HAP-1 (cell line): ENCODE measurements around the gene SLC6A17.

Experiments
- DNase-seq, 2 experiments: peaks; one replicate each; pipeline ENCODE4 v3.0.0-alpha.2; 2016 to 2020; ENCODE audit warnings: low spot score in 2 of 2
- H3K27me3 ChIP-seq: fragments of 250-450 bp; sonication (Bioruptor Pico); 2 replicates; pipeline ENCODE4 v1.5.1; 2020; ENCODE audit warnings: low read depth, mild to moderate bottlenecking, moderate library complexity
- H3K36me3 ChIP-seq: fragments of 250-450 bp; sonication (Bioruptor Pico); replicated peaks from 2 replicates; pipeline ENCODE4 v1.5.1; 2020; ENCODE audit warnings: mild to moderate bottlenecking
- H3K4me1 ChIP-seq: fragments of 250-450 bp; sonication (Bioruptor Pico); 2 replicates; pipeline ENCODE4 v1.5.1; 2020; ENCODE audit warnings: mild to moderate bottlenecking
- H3K4me3 ChIP-seq: fragments of 250-450 bp; sonication (Bioruptor Pico); 2 replicates; pipeline ENCODE4 v1.5.1; 2020; ENCODE audit warnings: mild to moderate bottlenecking, moderate library complexity
- H3K9me3 ChIP-seq: fragments of 250-450 bp; sonication (Bioruptor Pico); 2 replicates; pipeline ENCODE4 v1.5.1; 2020; ENCODE audit warnings: mild to moderate bottlenecking, moderate library complexity
- in situ Hi-C: fragments of 300-500 bp; cut with MboI; formaldehyde crosslinking; loops from 3 replicates; pipeline ENCODE4 v1.14.3; 2020; ENCODE audit warnings: low sequenced_read_pairs, inconsistent platforms, mixed read lengths

Gene SLC6A17

DNA sequence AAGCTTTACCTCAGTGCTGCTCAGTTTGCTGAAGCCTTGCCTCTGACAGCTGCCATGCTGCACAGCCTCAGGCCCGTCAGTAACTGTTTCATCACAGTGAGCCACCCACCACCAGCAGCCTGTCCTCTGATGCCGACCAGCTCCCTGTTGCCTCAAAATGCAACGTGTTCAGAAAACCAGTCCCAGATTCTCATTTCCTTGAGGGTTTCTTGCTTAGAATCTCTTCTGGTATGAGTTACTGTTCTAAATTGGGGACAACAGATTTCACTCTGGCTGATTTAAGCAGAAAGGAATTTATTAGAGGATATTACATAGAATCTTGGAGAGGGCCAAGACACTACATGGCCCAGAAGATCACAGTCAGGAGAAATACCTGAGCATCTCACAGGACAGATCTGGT, 27.1 kb upstream of the SLC6A17 start:
- H3K27me3 ChIP-seq, result no peaks in the 10 kb centered on the region
- no peaks in the 10 kb centered on the region for H3K4me1 ChIP-seq
- DNase-seq, result no peak
- no peak overlapping the region for H3K4me3 ChIP-seq
- H3K36me3 ChIP-seq, result no peaks in the 10 kb centered on the region
- in situ Hi-C loops, result no loop called here
- no peaks in the 10 kb centered on the region for H3K9me3 ChIP-seq

DNA sequence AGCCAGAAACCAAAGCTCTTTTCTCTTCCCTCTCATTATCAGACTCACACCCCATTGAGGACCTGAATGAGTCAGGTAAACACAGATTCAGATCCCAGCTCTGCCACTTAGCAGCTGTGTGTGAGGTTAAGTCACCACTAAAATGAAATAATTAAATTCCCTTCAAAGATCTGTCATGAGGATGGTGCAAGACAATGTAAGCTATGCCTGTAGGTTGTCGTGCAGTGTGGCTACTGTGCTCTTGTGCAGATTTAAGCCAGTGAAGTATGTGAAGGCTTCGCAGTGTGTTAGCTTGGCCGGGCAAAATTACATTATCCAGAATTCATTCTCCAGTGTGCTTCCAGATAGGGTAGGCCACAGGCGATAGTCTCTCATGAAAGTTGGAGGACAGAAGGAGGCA, 24.5 kb upstream of the SLC6A17 start:
- H3K9me3 ChIP-seq, result no peaks in the 10 kb centered on the region
- H3K4me1 ChIP-seq, result no peaks in the 10 kb centered on the region
- no peaks in the 10 kb centered on the region for H3K36me3 ChIP-seq
- no peak for DNase-seq
- H3K4me3 ChIP-seq, result no peak overlapping the region
- peaks cover 3% of the 10 kb centered on the region; the same call in 1 of the 2 replicates for H3K27me3 ChIP-seq
- in situ Hi-C loops, result no loop called here

DNA sequence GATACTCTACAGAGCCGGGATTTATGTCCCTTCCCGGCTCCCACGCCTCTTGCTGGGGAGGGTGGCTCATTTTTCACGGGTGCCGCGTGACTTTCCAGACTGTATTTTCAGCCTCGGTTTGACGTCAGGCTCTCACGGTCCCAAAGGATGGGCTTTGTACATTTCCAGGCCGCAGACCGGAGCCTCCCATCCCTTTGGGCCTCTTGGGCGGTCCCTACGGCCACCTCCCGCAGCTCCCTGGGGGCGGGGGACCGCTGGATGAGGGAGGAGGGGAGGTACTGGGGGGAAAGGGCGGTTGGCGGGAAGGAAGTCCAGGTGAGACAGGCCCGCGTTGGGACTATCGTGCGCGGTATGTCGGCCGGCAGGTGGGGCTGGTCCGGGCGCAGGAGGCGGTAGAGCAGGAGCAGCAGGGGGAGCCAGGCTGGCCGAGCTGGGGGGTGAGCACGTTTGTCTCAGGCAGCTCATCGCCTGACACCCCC, 20.1 kb upstream of the SLC6A17 start:
- Histone ChIP-seq H3K27me3 (peaks cover 3% of the 10 kb centered on the region; the same call in 1 of the 2 replicates), H3K36me3 (no peaks in the 10 kb centered on the region), H3K9me3 (no peaks in the 10 kb centered on the region), H3K4me1 (no peaks in the 10 kb centered on the region), H3K4me3 (no peak overlapping the region)
- no peak for DNase-seq
- in situ Hi-C loops, result no loop called here

DNA sequence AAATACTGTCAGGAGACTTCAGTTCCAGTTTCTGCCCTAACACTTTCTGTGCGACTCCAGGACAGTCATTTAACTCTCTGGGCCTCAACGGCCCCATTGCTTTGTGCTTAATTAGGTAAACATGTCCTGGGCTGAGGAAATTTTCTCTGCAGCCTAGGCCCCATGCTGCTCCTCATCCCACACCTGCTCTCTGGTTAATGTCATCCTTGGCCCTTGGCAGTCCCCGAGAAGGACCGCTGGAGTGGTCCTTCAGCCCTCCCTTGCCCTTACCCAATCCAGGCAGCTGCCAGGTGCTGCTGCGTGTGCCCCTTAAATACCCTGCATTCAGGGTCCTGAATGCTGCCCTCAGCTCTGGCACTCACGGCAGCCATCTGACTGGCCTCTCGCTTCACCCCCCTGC, 19.3 kb upstream of the SLC6A17 start:
- DNase-seq, result no peak
- H3K27me3 ChIP-seq, result peaks cover 3% of the 10 kb centered on the region; the same call in 1 of the 2 replicates
- no peaks in the 10 kb centered on the region for H3K4me1 ChIP-seq
- no peaks in the 10 kb centered on the region for H3K9me3 ChIP-seq
- no peaks in the 10 kb centered on the region for H3K36me3 ChIP-seq
- no peak overlapping the region for H3K4me3 ChIP-seq
- in situ Hi-C loops, result no loop called here

DNA sequence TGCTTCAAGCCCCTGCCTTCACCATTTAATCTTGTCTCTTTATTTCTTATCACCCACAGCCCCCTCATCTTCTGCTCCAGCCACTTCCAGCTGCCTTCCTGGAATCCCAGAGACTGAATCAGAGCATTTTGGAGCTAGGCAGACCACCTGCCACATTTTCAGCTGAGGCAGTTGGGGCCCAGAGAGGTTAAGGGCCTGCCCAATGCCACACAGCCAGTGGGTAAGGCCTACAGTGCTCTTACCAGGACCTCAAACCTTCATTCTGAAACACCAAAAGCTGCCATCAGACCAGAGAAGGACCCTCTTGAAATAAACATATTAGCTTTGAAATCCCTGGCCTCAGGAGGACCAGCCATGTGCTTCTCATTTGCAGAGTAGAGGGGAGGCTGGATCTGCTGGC, 17.6 kb upstream of the SLC6A17 start:
- in situ Hi-C loops, result no loop called here
- peaks cover 9% of the 10 kb centered on the region for H3K27me3 ChIP-seq
- H3K4me3 ChIP-seq, result no peak overlapping the region
- H3K4me1 ChIP-seq, result no peaks in the 10 kb centered on the region
- no peak for DNase-seq
- no peaks in the 10 kb centered on the region for H3K9me3 ChIP-seq
- no peaks in the 10 kb centered on the region for H3K36me3 ChIP-seq

DNA sequence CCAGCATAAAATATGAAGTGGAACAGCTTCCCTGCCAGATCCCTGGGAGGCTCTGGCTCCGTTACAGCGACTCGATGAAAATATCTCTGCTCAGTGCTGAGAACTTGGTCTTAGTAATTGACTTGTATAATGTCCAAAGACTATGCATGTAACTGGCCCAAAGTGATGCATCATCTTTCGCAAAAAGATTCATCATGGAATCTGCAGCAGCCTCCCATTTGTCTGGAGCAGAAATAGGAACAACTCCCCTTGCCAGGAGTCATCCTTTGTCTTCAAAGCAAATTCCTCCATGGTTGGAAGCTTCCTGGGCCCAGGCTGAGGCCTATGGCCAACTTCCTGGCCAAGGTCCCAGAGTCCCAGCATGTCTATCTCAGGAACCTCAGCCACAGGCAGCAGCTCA, 16.9 kb upstream of the SLC6A17 start:
- H3K4me1 ChIP-seq, result no peaks in the 10 kb centered on the region
- in situ Hi-C loops, result no loop called here
- H3K9me3 ChIP-seq, result no peaks in the 10 kb centered on the region
- H3K36me3 ChIP-seq, result no peaks in the 10 kb centered on the region
- H3K27me3 ChIP-seq, result peaks cover 17% of the 10 kb centered on the region
- no peak overlapping the region for H3K4me3 ChIP-seq
- DNase-seq, result no peak

DNA sequence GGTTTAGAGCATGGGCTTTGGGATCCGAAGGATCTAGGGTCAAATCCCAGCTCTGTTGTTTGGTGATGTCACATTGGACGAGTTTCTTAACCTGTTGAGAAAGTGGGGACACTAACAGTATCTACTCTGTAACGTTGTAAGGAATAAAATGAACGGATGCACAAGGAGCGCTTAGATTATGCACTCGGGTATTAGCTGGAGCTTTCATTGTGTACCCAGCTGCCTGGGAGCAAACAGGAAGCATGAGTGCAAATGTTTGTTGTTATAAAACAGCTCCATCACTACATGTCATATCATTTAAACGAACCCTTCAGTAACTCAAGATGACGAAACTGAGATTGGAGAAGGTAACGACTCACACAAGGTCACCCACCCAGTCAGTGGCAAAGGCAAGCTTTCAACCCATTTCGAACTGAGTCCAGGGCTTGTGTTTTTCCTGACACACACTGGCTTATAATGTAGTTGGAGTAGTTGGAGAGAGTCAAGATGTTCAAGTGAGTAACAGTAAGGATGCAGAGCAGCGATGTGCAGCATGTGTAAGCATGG, 16.2 kb upstream of the SLC6A17 start:
- Histone ChIP-seq H3K27me3 (peaks cover 24% of the 10 kb centered on the region), H3K4me3 (no peak overlapping the region), H3K36me3 (no peaks in the 10 kb centered on the region), H3K9me3 (no peaks in the 10 kb centered on the region), H3K4me1 (no peaks in the 10 kb centered on the region)
- DNase-seq, result no peak
- in situ Hi-C loops, result no loop called here

DNA sequence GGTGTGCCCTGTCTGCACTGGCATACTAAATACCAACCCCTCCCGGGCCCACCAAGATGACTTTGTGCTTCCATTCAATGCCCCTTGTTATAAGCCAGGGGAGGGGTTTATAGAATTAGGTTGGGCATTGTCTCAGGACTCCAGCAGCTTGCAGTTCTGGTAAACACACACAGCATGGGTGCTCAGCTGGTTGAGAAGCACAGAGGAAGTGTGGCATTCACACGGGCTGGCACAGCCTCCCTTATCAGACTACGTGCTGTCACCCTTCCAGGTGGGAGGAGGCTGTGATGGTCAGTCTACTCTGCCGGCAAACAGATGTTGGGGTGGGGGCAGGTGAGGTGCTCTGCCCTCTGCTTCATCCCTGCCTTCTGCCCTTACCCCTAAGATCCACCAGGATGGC, 15.0 kb upstream of the SLC6A17 start:
- DNase-seq, result no peak
- Histone ChIP-seq H3K4me3 (no peak overlapping the region), H3K4me1 (no peaks in the 10 kb centered on the region), H3K9me3 (no peaks in the 10 kb centered on the region), H3K27me3 (peaks cover 32% of the 10 kb centered on the region), H3K36me3 (no peaks in the 10 kb centered on the region)
- in situ Hi-C loops, result no loop called here

DNA sequence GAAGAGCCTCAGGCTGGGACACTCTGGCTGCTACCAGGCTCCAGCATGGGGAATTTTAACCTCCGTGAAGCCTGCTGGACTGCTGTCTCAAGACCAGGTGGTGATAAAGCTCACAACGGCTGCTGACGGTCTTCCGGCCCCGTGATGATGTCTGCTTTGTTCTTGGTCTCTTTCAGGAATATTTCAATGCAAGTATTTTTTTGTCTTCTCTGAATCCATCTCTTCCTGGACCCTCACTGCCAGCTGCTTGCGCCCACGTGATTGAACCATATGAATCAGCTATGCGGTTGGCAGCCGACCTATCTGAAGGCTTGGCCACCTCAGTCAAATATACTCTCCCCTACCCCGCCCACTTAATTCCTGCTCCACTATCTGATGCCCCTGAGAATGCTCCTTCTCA, 14.6 kb upstream of the SLC6A17 start:
- DNase-seq, result no peak

DNA sequence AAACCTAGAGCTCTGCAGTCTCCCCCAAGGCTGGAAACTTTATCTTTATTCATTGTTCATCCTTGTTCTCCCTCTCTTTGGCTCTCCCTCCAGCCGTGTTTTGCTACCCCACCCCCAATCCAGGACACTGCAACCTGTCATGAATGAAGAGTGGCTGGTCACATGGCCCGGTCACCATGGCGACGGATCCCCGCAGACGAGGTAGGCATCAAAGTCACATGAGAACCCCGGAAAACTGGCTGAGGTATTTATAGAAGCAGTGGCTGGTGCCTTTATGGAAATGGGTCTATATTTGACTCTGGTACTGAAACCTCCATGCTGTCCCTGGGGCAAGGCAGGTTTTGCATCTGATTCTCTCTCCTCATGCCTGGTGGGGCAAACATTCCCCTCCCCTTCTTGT, 13.4 kb upstream of the SLC6A17 start:
- no peak overlapping the region for H3K4me3 ChIP-seq
- H3K9me3 ChIP-seq, result no peaks in the 10 kb centered on the region
- peaks cover 38% of the 10 kb centered on the region for H3K27me3 ChIP-seq
- H3K36me3 ChIP-seq, result no peaks in the 10 kb centered on the region
- no peaks in the 10 kb centered on the region for H3K4me1 ChIP-seq
- in situ Hi-C loops, result no loop called here
- peak in 1 of 2 experiments; percentile 54 for DNase-seq

More for the DNA sequence above, 14.6 kb upstream of the SLC6A17 start:
- H3K9me3 ChIP-seq, result no peaks in the 10 kb centered on the region
- in situ Hi-C loops, result no loop called here
- no peaks in the 10 kb centered on the region for H3K36me3 ChIP-seq
- H3K4me1 ChIP-seq, result no peaks in the 10 kb centered on the region
- peaks cover 36% of the 10 kb centered on the region for H3K27me3 ChIP-seq
- H3K4me3 ChIP-seq, result no peak overlapping the region

DNA sequence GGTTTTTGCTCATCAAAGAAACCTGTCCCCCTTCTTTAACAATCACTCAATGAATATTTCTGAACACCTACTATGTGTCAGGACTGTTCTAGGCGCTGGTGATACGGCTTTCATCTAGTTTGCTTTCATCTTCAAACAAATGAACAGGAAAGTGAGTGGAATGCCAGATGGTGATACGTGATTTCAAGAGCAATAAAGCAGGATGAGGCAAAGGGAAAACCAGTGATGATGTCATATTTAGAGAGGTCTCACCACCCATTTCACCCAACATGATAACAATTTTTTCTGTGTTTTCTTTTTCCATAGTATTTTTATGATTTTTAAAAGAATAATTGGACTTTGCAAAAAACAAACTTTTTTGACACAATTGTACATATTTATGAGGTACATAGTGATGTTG, 11.3 kb upstream of the SLC6A17 start:
- Histone ChIP-seq H3K36me3 (no peaks in the 10 kb centered on the region), H3K4me1 (no peaks in the 10 kb centered on the region), H3K9me3 (no peaks in the 10 kb centered on the region), H3K4me3 (no peak overlapping the region), H3K27me3 (peaks cover 43% of the 10 kb centered on the region)
- in situ Hi-C loops, result no loop called here
- DNase-seq, result no peak

DNA sequence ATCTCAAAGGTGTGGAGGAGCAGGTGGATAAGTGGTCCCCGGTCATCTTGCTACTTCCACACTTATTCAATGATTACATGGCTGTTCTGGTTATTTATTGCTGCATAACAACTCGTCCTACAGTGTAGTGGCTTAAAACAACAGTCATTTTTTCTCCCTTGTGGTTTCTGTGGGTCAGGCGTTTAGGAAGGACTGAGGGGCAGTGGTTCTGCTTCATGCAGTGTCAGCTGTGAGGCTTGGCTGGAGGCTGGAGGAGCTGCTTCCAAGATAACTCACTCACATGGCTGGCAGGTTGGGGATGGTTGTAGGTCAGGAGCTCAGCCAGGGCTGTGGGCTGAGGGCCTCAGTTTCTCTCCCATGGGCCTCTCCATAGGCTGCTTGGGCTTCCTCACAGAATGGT, 5.9 kb upstream of the SLC6A17 start:
- in situ Hi-C loops, result no loop called here
- DNase-seq, result no peak

DNA sequence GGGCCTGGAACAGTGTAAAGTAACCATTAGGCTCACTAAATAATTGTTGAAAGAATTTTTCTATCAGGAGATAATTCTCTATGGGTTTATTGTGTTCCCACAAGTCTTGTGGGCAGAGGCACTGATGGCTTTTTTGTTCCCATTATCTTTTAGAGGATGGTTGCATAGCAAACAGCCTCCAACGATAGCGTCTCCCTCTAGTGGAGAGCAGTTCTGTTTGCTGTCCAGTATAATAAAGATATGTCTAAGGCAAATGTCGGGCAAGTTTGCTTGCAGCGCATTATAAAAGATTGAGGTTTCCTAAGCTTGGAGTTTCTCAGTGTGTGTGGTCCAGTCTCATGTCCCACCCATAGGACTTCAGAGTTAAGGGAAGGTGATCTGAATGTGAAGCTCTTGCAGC, 1.3 kb upstream of the SLC6A17 start:
- no peaks in the 10 kb centered on the region for H3K9me3 ChIP-seq
- in situ Hi-C loops, result no loop called here
- no peaks in the 10 kb centered on the region for H3K36me3 ChIP-seq
- H3K4me1 ChIP-seq, result no peaks in the 10 kb centered on the region
- DNase-seq, result no peak
- no peak overlapping the region for H3K4me3 ChIP-seq
- peaks cover 32% of the 10 kb centered on the region for H3K27me3 ChIP-seq

More for the DNA sequence above, 5.9 kb upstream of the SLC6A17 start:
- Histone ChIP-seq H3K9me3 (no peaks in the 10 kb centered on the region), H3K36me3 (no peaks in the 10 kb centered on the region), H3K27me3 (peaks cover 42% of the 10 kb centered on the region), H3K4me3 (no peak overlapping the region), H3K4me1 (no peaks in the 10 kb centered on the region)

DNA sequence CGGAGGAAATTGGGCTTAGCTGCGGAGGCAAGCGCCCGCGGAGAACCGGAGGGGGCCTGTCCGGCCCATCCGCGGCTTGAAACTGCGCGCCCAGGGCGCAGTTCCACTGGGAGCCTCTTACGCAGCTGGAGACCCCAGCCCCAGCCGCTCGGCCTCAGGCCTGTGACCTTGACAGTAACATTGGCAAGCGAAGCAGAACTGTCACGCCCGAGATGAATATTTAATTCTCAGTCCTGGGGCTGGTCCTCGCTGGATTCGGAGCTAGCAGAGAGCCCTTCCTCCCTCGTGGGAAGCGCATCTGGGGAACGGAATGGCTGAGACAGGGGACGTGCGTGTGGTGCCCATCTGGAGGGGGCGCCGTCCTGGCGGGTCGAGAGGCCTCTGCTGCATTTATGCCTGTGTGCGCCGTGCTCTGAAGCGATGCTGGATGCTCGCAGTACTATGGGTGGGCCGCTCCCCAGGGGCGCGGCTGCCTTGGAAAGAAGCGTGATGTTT, 928 bp downstream of the SLC6A17 start:
- in situ Hi-C loops, result no loop called here
- no peaks in the 10 kb centered on the region for H3K36me3 ChIP-seq
- no peaks in the 10 kb centered on the region for H3K9me3 ChIP-seq
- H3K4me1 ChIP-seq, result no peaks in the 10 kb centered on the region
- no peak for DNase-seq
- H3K4me3 ChIP-seq, result no peak overlapping the region
- H3K27me3 ChIP-seq, result peaks cover 20% of the 10 kb centered on the region
